ENCODE data around the gene PIK3R1. TPM values are rescaled to one million over a fixed set of nuclear protein-coding genes. Genes with fewer than 3 reads are reported as not detected.

The PIK3R1 gene
- polyA plus RNA-seq, 1 donor from 2014 or later = 29.1 TPM

- Mint-ChIP-seq H3K4me1 (peaks cover 12 to 16% (median 13%) of the 10 kb centered on the region in 3 donors), H3K27ac (no peak overlapping the region), H3K27me3 (peaks cover 9% of the 10 kb centered on the region), H3K36me3 (no peaks in the 10 kb centered on the region), H3K4me3 (peak overlapping the region in 1 of 4 donors; percentile 81), H3K9me3 (peaks cover 0 to 2% (median 0%) of the 10 kb centered on the region in 3 donors)
Observed at GRCh38 chr5:68331192-68332079, 115.9 kb downstream of the PIK3R1 start.

- Mint-ChIP-seq H3K36me3 (no peaks in the 10 kb centered on the region), H3K27me3 (peaks cover 8% of the 10 kb centered on the region), H3K4me3 (peak overlapping the region in 1 of 4 donors; percentile 10), H3K4me1 (peaks cover 12 to 16% (median 13%) of the 10 kb centered on the region in 3 donors), H3K27ac (no peak overlapping the region), H3K9me3 (peaks cover 0 to 2% (median 0%) of the 10 kb centered on the region in 3 donors)
Observed at GRCh38 chr5:68332080-68332451, 116.5 kb downstream of the PIK3R1 start.

GRCh38 chr5:68332556-68332955 is 117.0 kb downstream of the PIK3R1 start:
- no peak overlapping the region for H3K27ac Mint-ChIP-seq
- peaks cover 12 to 16% (median 13%) of the 10 kb centered on the region in 3 donors for H3K4me1 Mint-ChIP-seq
- peak overlapping the region in 1 of 4 donors; percentile 7 for H3K4me3 Mint-ChIP-seq
- no peaks in the 10 kb centered on the region for H3K36me3 Mint-ChIP-seq
- peaks cover 0 to 2% (median 0%) of the 10 kb centered on the region in 3 donors for H3K9me3 Mint-ChIP-seq
- peaks cover 8% of the 10 kb centered on the region for H3K27me3 Mint-ChIP-seq

GRCh38 chr5:68333649-68334552 is 118.3 kb downstream of the PIK3R1 start:
- Mint-ChIP-seq H3K4me3 (no peak overlapping the region), H3K27ac (no peak overlapping the region), H3K27me3 (no peaks in the 10 kb centered on the region), H3K36me3 (no peaks in the 10 kb centered on the region), H3K4me1 (peaks cover 12 to 16% (median 13%) of the 10 kb centered on the region in 3 donors), H3K9me3 (peaks cover 0 to 2% (median 0%) of the 10 kb centered on the region in 3 donors)

- peaks cover 0 to 2% (median 0%) of the 10 kb centered on the region in 3 donors for H3K9me3 Mint-ChIP-seq
- H3K4me1 Mint-ChIP-seq = peaks cover 12 to 16% (median 13%) of the 10 kb centered on the region in 3 donors
- H3K36me3 Mint-ChIP-seq = no peaks in the 10 kb centered on the region
- no peaks in the 10 kb centered on the region for H3K27me3 Mint-ChIP-seq
- no peak overlapping the region for H3K27ac Mint-ChIP-seq
- H3K4me3 Mint-ChIP-seq = no peak overlapping the region
Observed at GRCh38 chr5:68334553-68334886, 119.0 kb downstream of the PIK3R1 start.

- Mint-ChIP-seq H3K27ac (peak overlapping the region in 1 of 3 donors; percentile 25), H3K27me3 (no peaks in the 10 kb centered on the region), H3K36me3 (no peaks in the 10 kb centered on the region), H3K4me1 (peaks cover 12 to 16% (median 13%) of the 10 kb centered on the region in 3 donors), H3K4me3 (no peak overlapping the region), H3K9me3 (peaks cover 0 to 2% (median 0%) of the 10 kb centered on the region in 3 donors)
Observed at GRCh38 chr5:68335075-68335474, 119.5 kb downstream of the PIK3R1 start.

GRCh38 chr5:68336200-68336599 is 120.6 kb downstream of the PIK3R1 start:
- Mint-ChIP-seq H3K36me3 (no peaks in the 10 kb centered on the region), H3K9me3 (peaks cover 0 to 2% (median 0%) of the 10 kb centered on the region in 3 donors), H3K4me1 (peaks cover 8 to 13% (median 11%) of the 10 kb centered on the region in 3 donors), H3K4me3 (no peak overlapping the region), H3K27ac (no peak overlapping the region), H3K27me3 (no peaks in the 10 kb centered on the region)

GRCh38 chr5:68337235-68337634 is 121.7 kb downstream of the PIK3R1 start:
- Mint-ChIP-seq H3K27me3 (no peaks in the 10 kb centered on the region), H3K4me1 (peaks cover 0 to 5% (median 3%) of the 10 kb centered on the region in 3 donors), H3K36me3 (no peaks in the 10 kb centered on the region), H3K27ac (no peak overlapping the region), H3K9me3 (peaks cover 0 to 2% (median 0%) of the 10 kb centered on the region in 3 donors), H3K4me3 (no peak overlapping the region)

- Mint-ChIP-seq H3K27ac (no peak overlapping the region), H3K4me3 (no peak overlapping the region), H3K36me3 (no peaks in the 10 kb centered on the region), H3K9me3 (no peaks in the 10 kb centered on the region), H3K4me1 (no peaks in the 10 kb centered on the region), H3K27me3 (no peaks in the 10 kb centered on the region)
Observed at GRCh38 chr5:68339921-68340321, 124.4 kb downstream of the PIK3R1 start.

GRCh38 chr5:68341006-68341405 is 125.5 kb downstream of the PIK3R1 start:
- Mint-ChIP-seq H3K9me3 (no peaks in the 10 kb centered on the region), H3K4me3 (no peak overlapping the region), H3K4me1 (no peaks in the 10 kb centered on the region), H3K27me3 (no peaks in the 10 kb centered on the region), H3K36me3 (no peaks in the 10 kb centered on the region), H3K27ac (no peak overlapping the region)

- Mint-ChIP-seq H3K4me3 (no peak overlapping the region), H3K4me1 (peaks cover 2 to 3% (median 3%) of the 10 kb centered on the region in 3 donors), H3K27ac (no peak overlapping the region), H3K36me3 (no peaks in the 10 kb centered on the region), H3K27me3 (no peaks in the 10 kb centered on the region), H3K9me3 (peaks cover 0 to 2% (median 1%) of the 10 kb centered on the region in 3 donors)
Observed at GRCh38 chr5:68342693-68343092, 127.1 kb downstream of the PIK3R1 start.

- no peak overlapping the region for H3K27ac Mint-ChIP-seq
- H3K4me3 Mint-ChIP-seq = no peak overlapping the region
- H3K9me3 Mint-ChIP-seq = peaks cover 5 to 8% (median 5%) of the 10 kb centered on the region in 3 donors
- no peaks in the 10 kb centered on the region for H3K27me3 Mint-ChIP-seq
- H3K4me1 Mint-ChIP-seq = peaks cover 3 to 6% (median 5%) of the 10 kb centered on the region in 3 donors
- no peaks in the 10 kb centered on the region for H3K36me3 Mint-ChIP-seq
Observed at GRCh38 chr5:68343421-68343826, 127.9 kb downstream of the PIK3R1 start.

- Mint-ChIP-seq H3K9me3 (peaks cover 5 to 8% (median 5%) of the 10 kb centered on the region in 3 donors), H3K4me1 (peaks cover 3 to 6% (median 5%) of the 10 kb centered on the region in 3 donors), H3K36me3 (no peaks in the 10 kb centered on the region), H3K4me3 (no peak overlapping the region), H3K27me3 (no peaks in the 10 kb centered on the region), H3K27ac (no peak overlapping the region)
Observed at GRCh38 chr5:68344447-68345111, 129.0 kb downstream of the PIK3R1 start.

- Mint-ChIP-seq H3K36me3 (no peaks in the 10 kb centered on the region), H3K27ac (no peak overlapping the region), H3K27me3 (no peaks in the 10 kb centered on the region), H3K4me3 (no peak overlapping the region), H3K9me3 (peaks cover 5 to 8% (median 5%) of the 10 kb centered on the region in 3 donors), H3K4me1 (peaks cover 3 to 6% (median 5%) of the 10 kb centered on the region in 3 donors)
Observed at GRCh38 chr5:68345171-68345570, 129.6 kb downstream of the PIK3R1 start.

Data from IgD-negative memory B cell (primary cell).